ENCODE results near the gene ADD3. TPM values are rescaled to one million over a fixed set of nuclear protein-coding genes. Genes with fewer than 3 reads are reported as not detected.

Gene ADD3
- total and polyA plus RNA-seq, 2 donors (not counting 3 experiments of a cell fraction or from before 2014, with no cell fraction given), result 14.9 to 55.2 TPM

DNA sequence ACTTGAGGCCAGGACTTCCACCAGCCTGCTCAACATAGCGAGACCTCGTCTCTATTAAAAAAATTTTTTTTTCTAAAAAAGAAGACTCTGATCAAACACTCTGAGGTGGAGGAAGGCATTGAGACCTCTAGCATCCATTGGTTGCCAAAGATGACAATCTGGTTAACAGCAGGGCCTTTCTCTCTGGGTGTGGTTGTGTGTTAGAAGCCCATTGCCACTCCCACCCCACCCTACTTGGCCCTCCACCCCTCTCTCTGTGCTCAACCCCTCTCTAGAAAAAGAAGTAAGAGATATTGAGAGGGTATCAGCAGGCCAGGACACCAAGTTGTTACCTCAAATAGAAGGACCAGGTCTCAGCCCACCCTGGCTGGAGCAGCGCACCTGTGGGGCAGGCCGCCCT lies 142.3 kb downstream of the ADD3 start:
- no peak for FAIRE-seq
- no peaks in the 10 kb centered on the region for H4K20me1 ChIP-seq (replicated peaks; ENCODE audit: control insufficient read depth, extremely low read depth, insufficient read depth, low read length)
- H2AFZ ChIP-seq (ENCODE audit: low read depth, low read length), result no peak overlapping the region
- H3K9me3 ChIP-seq (replicated peaks; ENCODE audit: control insufficient read depth, insufficient read depth, low read length), result no peaks in the 10 kb centered on the region
- ChIA-PET POLR2A (no interaction called here), CTCF (interaction anchor here (0.6 to 2.2 kb wide), 2 partner anchors 12 to 45 kb away, joined by 3 to 6 read pairs; no protein-coding TSS in a partner anchor)
- H3K9me1 ChIP-seq (replicated peaks; ENCODE audit: control insufficient read depth, extremely low read depth, insufficient read depth, low read length), result no peaks in the 10 kb centered on the region
- no peaks in the 10 kb centered on the region for H3K4me1 ChIP-seq (ENCODE audit: control insufficient read depth, extremely low read depth, insufficient read depth, low read length)
- H3K4me3 ChIP-seq (replicated peaks in 1 of 3; ENCODE audit: insufficient read depth in 1 of 3, low read depth in 1 of 3, low read length in 3 of 3), result no peak overlapping the region
- intact Hi-C loops (cut with micrococcal nuclease) (no loop called here), dilution Hi-C loops (cut with MboI; ENCODE audit: extremely low pct_ligation_motif_present, low sequenced_read_pairs) (no loop called here)
- no peak overlapping the region for H3K27ac ChIP-seq (ENCODE audit: insufficient read depth, low read depth, low read length)
- no peak overlapping the region for H3K4me2 ChIP-seq (ENCODE audit: insufficient read depth, low read length)
- no TSS peak for BruUV-seq (replicated peaks)
- no peak overlapping the region for H3K9ac ChIP-seq (replicated peaks; ENCODE audit: extremely low read depth, insufficient read depth, low read length)
- no peaks in the 10 kb centered on the region for H3K36me3 ChIP-seq (ENCODE audit: control insufficient read depth in 2 of 2, extremely low read depth in 1 of 2, insufficient read depth in 2 of 2, low read length in 2 of 2)
- no peak for DNase-seq (ENCODE audit: low read depth, low spot score)
- no peak for TF ChIP-seq GATA2 (IDR thresholded peaks at IDR 0.05; ENCODE audit: insufficient read depth, insufficient read length, low read depth, low read length)
- no peak for TF ChIP-seq MYC (IDR thresholded peaks at IDR 0.05; ENCODE audit: low read depth, low read length)
- TF ChIP-seq EZH2 (IDR thresholded peaks at IDR 0.05; ENCODE audit: borderline replicate concordance, low read depth, low read length, severe bottlenecking), result no peak
- TF ChIP-seq JUN (IDR thresholded peaks at IDR 0.05; ENCODE audit: borderline replicate concordance, insufficient read depth, insufficient read length, low read depth), result no peak
- TF ChIP-seq, protein P1, sequence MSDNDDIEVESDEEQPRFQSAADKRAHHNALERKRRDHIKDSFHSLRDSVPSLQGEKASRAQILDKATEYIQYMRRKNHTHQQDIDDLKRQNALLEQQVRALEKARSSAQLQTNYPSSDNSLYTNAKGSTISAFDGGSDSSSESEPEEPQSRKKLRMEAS (IDR thresholded peaks at IDR 0.05; ENCODE audit: insufficient read depth, insufficient read length), result no peak
- no peak for TF ChIP-seq POLR2AphosphoS5 (IDR thresholded peaks at IDR 0.05; ENCODE audit: insufficient read depth, low read depth, low read length)
- no peak for TF ChIP-seq FOS (IDR thresholded peaks at IDR 0.05; ENCODE audit: borderline replicate concordance, insufficient read depth, low read length)
- no peak for TF ChIP-seq POLR2A (IDR thresholded peaks at IDR 0.05; ENCODE audit: low read depth, low read length)
- TF ChIP-seq, protein P2, sequence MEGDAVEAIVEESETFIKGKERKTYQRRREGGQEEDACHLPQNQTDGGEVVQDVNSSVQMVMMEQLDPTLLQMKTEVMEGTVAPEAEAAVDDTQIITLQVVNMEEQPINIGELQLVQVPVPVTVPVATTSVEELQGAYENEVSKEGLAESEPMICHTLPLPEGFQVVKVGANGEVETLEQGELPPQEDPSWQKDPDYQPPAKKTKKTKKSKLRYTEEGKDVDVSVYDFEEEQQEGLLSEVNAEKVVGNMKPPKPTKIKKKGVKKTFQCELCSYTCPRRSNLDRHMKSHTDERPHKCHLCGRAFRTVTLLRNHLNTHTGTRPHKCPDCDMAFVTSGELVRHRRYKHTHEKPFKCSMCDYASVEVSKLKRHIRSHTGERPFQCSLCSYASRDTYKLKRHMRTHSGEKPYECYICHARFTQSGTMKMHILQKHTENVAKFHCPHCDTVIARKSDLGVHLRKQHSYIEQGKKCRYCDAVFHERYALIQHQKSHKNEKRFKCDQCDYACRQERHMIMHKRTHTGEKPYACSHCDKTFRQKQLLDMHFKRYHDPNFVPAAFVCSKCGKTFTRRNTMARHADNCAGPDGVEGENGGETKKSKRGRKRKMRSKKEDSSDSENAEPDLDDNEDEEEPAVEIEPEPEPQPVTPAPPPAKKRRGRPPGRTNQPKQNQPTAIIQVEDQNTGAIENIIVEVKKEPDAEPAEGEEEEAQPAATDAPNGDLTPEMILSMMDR (IDR thresholded peaks at IDR 0.05; ENCODE audit: extremely low read depth in 1 of 2, insufficient read depth in 1 of 2, low read depth in 1 of 2, low read length in 2 of 2), result no peak
- H3K79me2 ChIP-seq (ENCODE audit: control insufficient read depth, insufficient read depth, low read length), result no peaks in the 10 kb centered on the region
- peaks cover 6 to 12% of the 10 kb centered on the region in 2 experiments for H3K27me3 ChIP-seq (ENCODE audit: control insufficient read depth in 2 of 2, insufficient read depth in 2 of 2, low read length in 2 of 2)
